Smooth muscle cell of trachea (primary cell): ENCODE data around the gene KLF2. TPM values are rescaled to one million over a fixed set of nuclear protein-coding genes. Genes with fewer than 3 reads are reported as not detected.

Experiments used
- total RNA-seq: library from RNA; depleted of rRNA; stranded (reverse); fragments of >200 nt; gene quantifications from 2 replicates; pipeline ENCODE4 v1.2.1, GENCODE V29; 2014

Gene KLF2
- 2.0 and 2.8 TPM in 2 replicates for total RNA-seq

GRCh38 chr19:16324384-16325160 lies at the start of gene KLF2:
Gene KLF2 (plus strand): TSS chr19:16324826. CDS start chr19:16324924, 98 bp downstream.

Other genes starting within 250 kb of the KLF2 start
- gene TPM4, start 248.3 kb upstream of the KLF2 start, total RNA-seq, result 1,096 and 1,158 TPM in 2 replicates
- gene RAB8A, start 212.9 kb upstream of the KLF2 start, total RNA-seq, result 65.5 and 71.9 TPM in 2 replicates
- not detected in 2 replicates for gene HSH2D, start 181.1 kb upstream of the KLF2 start, total RNA-seq
- not detected in 2 replicates for gene CIB3, start 151.3 kb upstream of the KLF2 start, total RNA-seq
- gene FAM32A, start 139.4 kb upstream of the KLF2 start, total RNA-seq, result 119 and 125 TPM in 2 replicates
- gene AP1M1, start 126.9 kb upstream of the KLF2 start, total RNA-seq, result 92.9 and 138 TPM in 2 replicates
- 10.9 and 18.0 TPM in 2 replicates for gene EPS15L1, start 147.1 kb downstream of the KLF2 start, total RNA-seq
- not detected in 2 replicates for gene CALR3, start 171.3 kb downstream of the KLF2 start, total RNA-seq
- 4.5 and 6.9 TPM in 2 replicates for gene C19orf44, start 171.6 kb downstream of the KLF2 start, total RNA-seq
- gene CHERP, start 217.6 kb downstream of the KLF2 start, total RNA-seq, result 6.7 and 9.4 TPM in 2 replicates
- 29.1 and 32.9 TPM in 2 replicates for gene SLC35E1, start 247.6 kb downstream of the KLF2 start, total RNA-seq